ENCODE results near the gene RPLP1.

- no peak for TF ChIP-seq CTCF (conservative IDR thresholded peaks at IDR 0.05; ENCODE audit: low read depth, low read length)
- no peak for TF ChIP-seq EZH2 (IDR thresholded peaks at IDR 0.05; ENCODE audit: borderline replicate concordance, low read depth, low read length, poor library complexity, severe bottlenecking)
Measured at GRCh38 chr15:69403594-69403993, 49.0 kb upstream of the RPLP1 start.
